ENCODE results near the gene NXPH3.

DNA sequence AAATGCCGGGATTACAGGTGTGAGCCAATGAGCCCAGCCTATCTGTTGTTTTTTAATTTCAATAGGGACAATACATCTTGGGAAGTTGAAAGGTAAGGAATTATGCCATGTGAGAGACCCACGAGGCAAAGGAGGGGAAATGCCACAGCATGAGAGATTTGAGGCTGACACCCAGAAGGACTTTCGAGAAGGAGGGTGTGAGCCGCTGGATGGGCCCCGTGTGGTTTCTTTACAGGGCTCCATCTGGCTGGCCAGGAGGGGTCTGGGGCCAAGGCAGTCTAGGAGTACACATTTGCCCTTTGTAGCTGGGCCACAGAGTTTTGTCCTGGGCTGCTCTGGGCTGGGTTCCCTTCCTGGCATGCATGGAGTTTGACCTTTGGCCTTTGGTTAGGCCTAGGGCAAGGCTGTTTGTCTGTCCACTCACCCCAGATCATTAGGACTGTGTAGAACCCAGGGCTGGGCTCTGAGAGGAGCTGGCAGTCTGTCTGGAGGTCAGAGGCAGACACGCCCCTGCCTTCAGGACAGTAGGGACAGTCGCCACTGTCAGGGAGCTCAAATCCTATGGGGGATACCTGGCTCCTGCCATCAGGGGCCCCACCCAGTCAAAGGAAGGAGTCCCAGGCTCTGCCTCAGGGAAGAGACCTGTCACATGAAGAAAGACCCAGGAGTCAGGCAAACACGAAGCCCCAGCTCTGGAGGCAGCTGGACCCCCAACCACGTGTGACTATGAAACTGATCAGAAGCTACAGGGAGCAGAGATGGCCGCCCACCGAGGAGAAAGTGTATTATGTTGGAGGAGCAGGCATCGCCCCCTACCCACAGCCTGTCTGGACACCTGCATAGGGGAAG lies 24.2 kb upstream of the NXPH3 start:
- TF ChIP-seq, protein P1, sequence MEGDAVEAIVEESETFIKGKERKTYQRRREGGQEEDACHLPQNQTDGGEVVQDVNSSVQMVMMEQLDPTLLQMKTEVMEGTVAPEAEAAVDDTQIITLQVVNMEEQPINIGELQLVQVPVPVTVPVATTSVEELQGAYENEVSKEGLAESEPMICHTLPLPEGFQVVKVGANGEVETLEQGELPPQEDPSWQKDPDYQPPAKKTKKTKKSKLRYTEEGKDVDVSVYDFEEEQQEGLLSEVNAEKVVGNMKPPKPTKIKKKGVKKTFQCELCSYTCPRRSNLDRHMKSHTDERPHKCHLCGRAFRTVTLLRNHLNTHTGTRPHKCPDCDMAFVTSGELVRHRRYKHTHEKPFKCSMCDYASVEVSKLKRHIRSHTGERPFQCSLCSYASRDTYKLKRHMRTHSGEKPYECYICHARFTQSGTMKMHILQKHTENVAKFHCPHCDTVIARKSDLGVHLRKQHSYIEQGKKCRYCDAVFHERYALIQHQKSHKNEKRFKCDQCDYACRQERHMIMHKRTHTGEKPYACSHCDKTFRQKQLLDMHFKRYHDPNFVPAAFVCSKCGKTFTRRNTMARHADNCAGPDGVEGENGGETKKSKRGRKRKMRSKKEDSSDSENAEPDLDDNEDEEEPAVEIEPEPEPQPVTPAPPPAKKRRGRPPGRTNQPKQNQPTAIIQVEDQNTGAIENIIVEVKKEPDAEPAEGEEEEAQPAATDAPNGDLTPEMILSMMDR (IDR thresholded peaks at IDR 0.05; ENCODE audit: insufficient read depth, low read length): no peak
- no peak for TF ChIP-seq GABPA (IDR thresholded peaks at IDR 0.05; ENCODE audit: low read depth)

All from HL-60 (cell line).